Lower leg skin (tissue), 4 donors: ENCODE data around the gene ENPP6. TPM values are rescaled to one million over a fixed set of nuclear protein-coding genes. Genes with fewer than 3 reads are reported as not detected.

Experiments
- DNase-seq, 2 donors: peaks; one replicate each; pipeline ENCODE4 v3.0.0-alpha.2; 2019; ENCODE audit warnings: low spot score in 2 of 2
- H3K4me3 ChIP-seq: fragments of 200-600 bp; sonication (generic); 2 replicates; pipeline ENCODE4 v1.5.1; 2017; ENCODE audit warnings: mild to moderate bottlenecking, low read depth; ENCODE audit not compliant: poor library complexity, severe bottlenecking
- POLR2A ChIP-seq, 2 donors: fragments of 450-650 bp; IDR thresholded peaks; one replicate each; pipeline ENCODE4 v1.6.1; 2016 to 2017; ENCODE audit warnings: antibody characterized with exemption in 2 of 2, mild to moderate bottlenecking in 1 of 2, moderate library complexity in 1 of 2
- WGBS, 2 donors: methylation state at CpG; one replicate each; pipeline ENCODE4 v1.1.5; 2018; 5-methylcytosine and 5-hydroxymethylcytosine counted together
- intact Hi-C: fragments of 100-400 bp; cut with DNase I; formaldehyde crosslinking; loops from one replicate; pipeline ENCODE4 v1.15.0; 2023; ENCODE audit warnings: low total_unique reads
- total RNA-seq, 4 donors: library from RNA; depleted of rRNA; stranded (reverse); fragments of >200 nt; gene quantifications; one replicate each; pipeline ENCODE4 v1.1.0, GENCODE V29; 2016
- TF ChIP-seq, protein P1 (sequence below), 3 donors: fragments of 450-650 bp; IDR thresholded peaks; one replicate each; pipeline ENCODE4 v1.5.1; 2016; ENCODE audit warnings: antibody characterized with exemption in 3 of 3, mild to moderate bottlenecking in 3 of 3, moderate library complexity in 2 of 3

Gene ENPP6
- total RNA-seq, 4 donors from 2014 or later: 0.16 TPM; not detected in 3

DNA sequence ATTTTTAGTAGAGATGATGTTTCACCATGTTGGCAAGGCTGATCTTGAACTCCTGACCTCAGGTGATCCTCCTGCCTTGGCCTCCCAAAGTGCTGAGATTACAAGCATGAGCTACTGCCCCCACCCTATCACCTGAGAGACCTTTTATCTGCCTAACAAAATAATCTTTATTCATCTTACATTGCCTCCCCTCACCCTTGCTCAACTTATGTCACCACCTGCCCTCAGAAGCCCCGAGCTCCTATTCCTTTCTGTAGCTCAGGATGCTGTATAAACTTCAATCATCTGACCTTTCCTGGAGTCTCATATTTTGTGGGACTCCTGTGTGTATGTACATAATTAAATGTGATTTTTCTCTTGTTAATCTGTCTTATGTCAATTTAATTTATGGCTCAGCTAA, 29.7 kb upstream of the ENPP6 start:
- H3K4me3 ChIP-seq: no peak overlapping the region
- no peak for DNase-seq
- WGBS, 2 donors: 94 to 100% methylated on average over 1 of the region's 1 CpG
- TF ChIP-seq, protein P1, sequence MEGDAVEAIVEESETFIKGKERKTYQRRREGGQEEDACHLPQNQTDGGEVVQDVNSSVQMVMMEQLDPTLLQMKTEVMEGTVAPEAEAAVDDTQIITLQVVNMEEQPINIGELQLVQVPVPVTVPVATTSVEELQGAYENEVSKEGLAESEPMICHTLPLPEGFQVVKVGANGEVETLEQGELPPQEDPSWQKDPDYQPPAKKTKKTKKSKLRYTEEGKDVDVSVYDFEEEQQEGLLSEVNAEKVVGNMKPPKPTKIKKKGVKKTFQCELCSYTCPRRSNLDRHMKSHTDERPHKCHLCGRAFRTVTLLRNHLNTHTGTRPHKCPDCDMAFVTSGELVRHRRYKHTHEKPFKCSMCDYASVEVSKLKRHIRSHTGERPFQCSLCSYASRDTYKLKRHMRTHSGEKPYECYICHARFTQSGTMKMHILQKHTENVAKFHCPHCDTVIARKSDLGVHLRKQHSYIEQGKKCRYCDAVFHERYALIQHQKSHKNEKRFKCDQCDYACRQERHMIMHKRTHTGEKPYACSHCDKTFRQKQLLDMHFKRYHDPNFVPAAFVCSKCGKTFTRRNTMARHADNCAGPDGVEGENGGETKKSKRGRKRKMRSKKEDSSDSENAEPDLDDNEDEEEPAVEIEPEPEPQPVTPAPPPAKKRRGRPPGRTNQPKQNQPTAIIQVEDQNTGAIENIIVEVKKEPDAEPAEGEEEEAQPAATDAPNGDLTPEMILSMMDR (IDR thresholded peaks at IDR 0.05): no peak
- TF ChIP-seq POLR2A (IDR thresholded peaks at IDR 0.05): no peak
- intact Hi-C loops: no loop called here

DNA sequence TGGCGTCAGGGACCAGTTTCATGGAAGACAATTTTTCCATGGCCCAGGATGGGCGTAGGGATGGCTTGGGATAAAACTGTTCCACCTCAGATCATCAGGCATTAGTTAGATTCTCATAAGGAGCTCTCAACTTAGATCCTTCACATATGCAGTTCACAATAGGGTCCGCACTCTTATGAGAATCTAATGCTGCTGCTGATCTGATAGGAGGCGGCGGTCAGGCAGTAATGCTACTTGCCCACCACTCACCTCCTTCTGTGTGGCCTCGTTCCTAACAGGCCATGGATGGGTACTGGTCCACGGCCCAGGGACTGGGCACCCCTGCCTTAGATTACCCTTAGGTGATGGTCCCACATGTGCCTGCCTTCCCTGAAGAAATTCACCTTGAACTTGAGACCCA, 28.8 kb upstream of the ENPP6 start:
- intact Hi-C loops: no loop called here
- H3K4me3 ChIP-seq: no peak overlapping the region
- TF ChIP-seq, protein P1 (IDR thresholded peaks at IDR 0.05): no peak
- no peak for TF ChIP-seq POLR2A (IDR thresholded peaks at IDR 0.05)
- 89 to 92% methylated on average over 7 of the region's 7 CpGs for WGBS, 2 donors
- no peak for DNase-seq

DNA sequence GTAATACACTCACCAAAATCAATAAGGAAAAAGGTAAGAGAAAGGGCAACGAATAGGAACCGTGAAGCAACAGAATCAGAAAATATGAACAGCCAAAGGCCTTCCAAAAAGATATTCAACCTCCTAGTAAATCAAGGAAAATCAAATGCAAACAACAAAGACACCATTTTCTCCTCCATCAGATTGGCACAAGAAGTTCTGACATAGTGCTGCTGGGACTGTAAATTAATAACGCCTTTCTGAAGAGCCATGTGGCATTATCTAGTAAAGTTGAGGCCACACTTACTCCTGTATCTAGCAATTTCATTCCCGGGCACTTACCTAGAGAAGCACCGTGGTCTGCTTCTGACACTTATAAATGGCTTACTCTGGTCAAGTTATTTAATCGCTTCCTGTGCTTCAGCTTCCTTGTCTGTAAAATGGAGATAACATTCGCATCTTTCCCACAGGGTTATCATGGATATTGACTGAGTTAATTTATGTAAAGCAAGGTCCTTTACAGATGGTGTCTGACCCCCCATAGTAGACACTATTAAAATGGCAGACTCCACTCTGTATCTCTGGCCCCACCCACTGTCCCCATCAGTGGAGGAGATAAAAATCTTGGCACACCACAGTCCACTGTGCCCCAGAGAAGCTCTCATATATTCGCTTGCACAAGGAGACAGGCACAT, 20.5 kb upstream of the ENPP6 start:
- H3K4me3 ChIP-seq: no peak overlapping the region
- WGBS, 2 donors: 78 to 86% methylated on average over 8 of the region's 8 CpGs
- TF ChIP-seq, protein P1 (IDR thresholded peaks at IDR 0.05): no peak
- no peak for TF ChIP-seq POLR2A (IDR thresholded peaks at IDR 0.05)
- DNase-seq: no peak
- intact Hi-C loops: no loop called here

DNA sequence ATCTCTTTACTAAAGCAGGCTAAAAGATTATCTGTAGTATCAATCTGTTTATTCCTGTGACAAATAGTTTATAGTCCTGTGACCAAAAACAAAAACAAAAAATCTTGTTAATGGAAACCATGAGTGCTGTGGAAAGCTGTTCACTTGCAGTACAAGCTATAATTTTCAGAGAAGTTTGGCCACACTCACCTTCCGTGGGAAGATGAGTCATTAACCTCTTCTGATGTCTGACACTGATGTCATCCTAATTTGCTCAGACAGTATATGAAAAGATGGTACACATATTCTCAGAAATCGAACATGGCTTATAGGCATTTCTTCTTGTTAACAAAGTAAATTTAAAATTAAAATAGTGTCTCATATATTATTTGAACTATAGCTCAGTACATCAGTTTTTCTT, 19.9 kb upstream of the ENPP6 start:
- intact Hi-C loops: no loop called here
- DNase-seq: no peak
- 30 to 33% methylated on average over 2 of the region's 2 CpGs for WGBS, 2 donors
- TF ChIP-seq, protein P1 (IDR thresholded peaks at IDR 0.05): no peak
- no peak for TF ChIP-seq POLR2A (IDR thresholded peaks at IDR 0.05)
- H3K4me3 ChIP-seq: no peak overlapping the region

DNA sequence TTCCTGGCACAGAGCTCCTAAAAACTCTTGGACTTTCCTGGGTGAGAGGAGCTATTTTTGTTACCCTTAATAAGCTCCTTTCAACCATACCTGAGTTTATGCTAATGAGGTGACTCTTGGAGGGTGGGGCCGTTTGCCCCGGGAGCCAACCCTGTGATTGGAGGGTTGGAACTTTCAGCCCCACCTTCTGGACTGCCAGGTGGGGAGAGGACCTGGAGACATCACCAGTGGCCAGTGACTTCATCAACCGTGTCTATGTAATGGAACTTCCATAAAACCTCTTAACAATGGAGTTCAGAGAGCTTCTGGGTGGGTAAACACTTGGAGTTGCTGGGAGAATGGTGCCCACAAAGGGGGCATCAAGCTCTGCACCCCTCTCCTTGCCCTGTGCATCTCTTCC, 17.9 kb upstream of the ENPP6 start:
- no peak for TF ChIP-seq POLR2A (IDR thresholded peaks at IDR 0.05)
- TF ChIP-seq, protein P1 (IDR thresholded peaks at IDR 0.05): no peak
- H3K4me3 ChIP-seq: no peak overlapping the region
- DNase-seq: no peak
- 59 to 64% methylated on average over 3 of the region's 3 CpGs for WGBS, 2 donors
- intact Hi-C loops: no loop called here

DNA sequence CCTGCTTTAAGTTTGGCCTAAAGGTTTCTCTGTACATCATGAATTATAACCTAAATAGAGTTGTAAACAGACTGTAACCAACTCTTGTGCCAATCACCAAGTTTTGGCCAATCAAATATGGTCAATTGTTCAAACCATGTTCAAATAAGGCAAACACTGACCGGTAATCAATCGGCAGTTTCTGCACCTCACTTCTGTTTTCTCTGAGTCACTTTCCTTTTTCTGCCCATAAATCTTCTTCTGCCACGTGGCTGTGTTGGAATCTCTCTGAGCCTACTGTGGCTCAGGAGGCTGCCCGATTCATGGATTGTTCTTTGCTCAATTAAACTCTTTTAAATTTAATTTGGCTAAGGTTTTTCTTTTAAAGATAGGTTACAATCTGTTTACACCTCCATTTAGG, 16.5 kb upstream of the ENPP6 start:
- intact Hi-C loops: no loop called here
- H3K4me3 ChIP-seq: no peak overlapping the region
- TF ChIP-seq POLR2A (IDR thresholded peaks at IDR 0.05): no peak
- TF ChIP-seq, protein P1 (IDR thresholded peaks at IDR 0.05): no peak
- WGBS, 2 donors: 72 to 86% methylated on average over 4 of the region's 4 CpGs
- DNase-seq: no peak
